IMR-90 (cell line): ENCODE data around the gene IL1RAPL1. TPM values are rescaled to one million over a fixed set of nuclear protein-coding genes. Genes with fewer than 3 reads are reported as not detected.

Experiments used
- ATAC-seq: fragments of 200-7000 bp; cut with Tn5 transposase; 2 replicates; pipeline ENCODE4 v1.9.1; 2020; ENCODE audit warnings: low read depth, mild to moderate bottlenecking, moderate library complexity
- BruUV-seq: library from RNA; stranded (reverse); fragments of 400-500 nt; replicated peaks from 2 replicates; lab custom pipeline; 2021; lab: Mats Ljungman, UMichigan
- CTCF ChIA-PET: fragments of 300-600 bp; formaldehyde crosslinking; extraction: SDS; loops from one replicate; lab custom pipeline; 2021; ENCODE audit warnings: antibody characterized with exemption; lab: Yijun Ruan, JAX
- POLR2A ChIA-PET: fragments of 300-600 bp; sonication (Branson Sonifier 250); formaldehyde crosslinking; loops from one replicate; lab custom pipeline; 2022; ENCODE audit warnings: antibody characterized with exemption; ENCODE audit not compliant: unreplicated experiment; lab: Charles Lee
- DNase-seq: peaks from one replicate; pipeline ENCODE4 v3.0.0; 2013
- H2AFZ ChIP-seq: replicated peaks from 2 replicates; pipeline ENCODE3; 2013; ENCODE audit warnings: low read length, mild to moderate bottlenecking; ENCODE audit not compliant: poor library complexity
- H2AK5ac ChIP-seq: 2 replicates; pipeline ENCODE4 v1.6.1; 2013; ENCODE audit warnings: low read depth, low read length, inconsistent platforms
- H2AK9ac ChIP-seq: replicated peaks from 2 replicates; pipeline ENCODE3; 2013; ENCODE audit warnings: mild to moderate bottlenecking, low read depth, low read length, moderate library complexity; ENCODE audit not compliant: poor library complexity
- H2BK120ac ChIP-seq: 2 replicates; pipeline ENCODE4 v1.6.1; 2013; ENCODE audit warnings: low read depth, low read length, inconsistent platforms
- H2BK15ac ChIP-seq: 3 replicates; pipeline ENCODE4 v1.6.1; 2013; ENCODE audit warnings: low read depth, low read length, inconsistent platforms
- H2BK20ac ChIP-seq: 2 replicates; pipeline ENCODE4 v1.6.1; 2013; ENCODE audit warnings: low read depth, mild to moderate bottlenecking, inconsistent platforms, low read length, moderate library complexity
- H2BK5ac ChIP-seq: 2 replicates; pipeline ENCODE4 v1.6.1; 2013; ENCODE audit warnings: mild to moderate bottlenecking, low read depth, low read length, inconsistent platforms; ENCODE audit not compliant: poor library complexity, severe bottlenecking
- H3K14ac ChIP-seq: replicated peaks from 2 replicates; pipeline ENCODE4 v1.6.1; 2013; ENCODE audit warnings: low read depth, low read length, inconsistent platforms
- H3K18ac ChIP-seq: 2 replicates; pipeline ENCODE4 v1.6.1; 2013; ENCODE audit warnings: low read depth, low read length, control low read depth
- H3K23ac ChIP-seq: 2 replicates; pipeline ENCODE4 v1.6.1; 2013; ENCODE audit warnings: low read depth, low read length, inconsistent platforms
- H3K27ac ChIP-seq: 2 replicates; pipeline ENCODE4 v1.5.1; 2013; ENCODE audit warnings: mild to moderate bottlenecking, control low read depth, low read length; ENCODE audit not compliant: insufficient read depth
- H3K27me3 ChIP-seq: 2 replicates; pipeline ENCODE4 v1.6.1; 2013; ENCODE audit warnings: low read length; ENCODE audit not compliant: control insufficient read depth, insufficient read depth
- H3K36me3 ChIP-seq: 2 replicates; pipeline ENCODE4 v1.6.1; 2013; ENCODE audit warnings: low read length, mixed read lengths; ENCODE audit not compliant: control insufficient read depth, insufficient read depth
- H3K4ac ChIP-seq: 2 replicates; pipeline ENCODE4 v1.6.1; 2013; ENCODE audit warnings: low read depth, low read length, inconsistent platforms
- H3K4me1 ChIP-seq: 2 replicates; pipeline ENCODE4 v1.6.1; 2013; ENCODE audit warnings: low read length, mixed read lengths; ENCODE audit not compliant: control insufficient read depth, insufficient read depth
- H3K4me2 ChIP-seq: 2 replicates; pipeline ENCODE4 v1.6.1; 2013; ENCODE audit warnings: low read depth, mild to moderate bottlenecking, control low read depth, low read length, moderate library complexity
- H3K4me3 ChIP-seq: 2 replicates; pipeline ENCODE4 v1.5.1; 2013; ENCODE audit warnings: low read depth, mild to moderate bottlenecking, control low read depth, low read length, moderate library complexity; ENCODE audit not compliant: insufficient read depth
- H3K56ac ChIP-seq: 2 replicates; pipeline ENCODE4 v1.6.1; 2013; ENCODE audit warnings: low read length, inconsistent platforms; ENCODE audit not compliant: insufficient read depth; ENCODE audit errors: extremely low read depth
- H3K79me1 ChIP-seq, 2 experiments: 2 replicates each; pipeline ENCODE4 v1.6.1; 2013; ENCODE audit warnings: low read length in 2 of 2, inconsistent platforms in 1 of 2, low read depth in 1 of 2
- H3K9ac ChIP-seq: 2 replicates; pipeline ENCODE4 v1.6.1; 2013; ENCODE audit warnings: low read depth, low read length, control low read depth
- H3K9me1 ChIP-seq: 2 replicates; pipeline ENCODE4 v1.6.1; 2013; ENCODE audit warnings: low read length, inconsistent platforms; ENCODE audit not compliant: insufficient read depth
- H3K9me3 ChIP-seq: 2 replicates; pipeline ENCODE4 v1.6.1; 2013; ENCODE audit warnings: low read length; ENCODE audit not compliant: control insufficient read depth, insufficient read depth
- H4K20me1 ChIP-seq: 2 replicates; pipeline ENCODE4 v1.6.1; 2013; ENCODE audit warnings: low read length, inconsistent platforms; ENCODE audit not compliant: insufficient read depth
- H4K5ac ChIP-seq: 2 replicates; pipeline ENCODE4 v1.6.1; 2013; ENCODE audit warnings: mild to moderate bottlenecking, low read depth, low read length, control low read depth
- H4K8ac ChIP-seq, 2 experiments: 2 replicates each; pipeline ENCODE4 v1.6.1; 2013; ENCODE audit warnings: low read depth in 2 of 2, low read length in 2 of 2, control low read depth in 1 of 2, inconsistent platforms in 1 of 2
- H4K91ac ChIP-seq: 2 replicates; pipeline ENCODE4 v1.6.1; 2013; ENCODE audit warnings: low read depth, low read length, inconsistent platforms; ENCODE audit not compliant: insufficient read depth
- RFX5 ChIP-seq: IDR thresholded peaks from 2 replicates; pipeline ENCODE4 v1.8.0; 2012; ENCODE audit warnings: low read depth, mild to moderate bottlenecking, low read length, moderate library complexity
- WGBS, 2 experiments: methylation state at CpG; one replicate each; pipeline versions ENCODE4 v1.1.5 to v1.1.7; 2013; ENCODE audit warnings: missing lambda C conversion rate in 2 of 2; ENCODE audit not compliant: insufficient read length in 1 of 2; ENCODE audit errors: extremely low coverage in 2 of 2; 5-methylcytosine and 5-hydroxymethylcytosine counted together
- dilution Hi-C: fragments of 300-500 bp; cut with HindIII; formaldehyde crosslinking; loops from one replicate; pipeline ENCODE4 v1.14.3; 2018; ENCODE audit warnings: low sequenced_read_pairs; ENCODE audit not compliant: unreplicated experiment
- in situ Hi-C: fragments of 300-500 bp; cut with MboI; formaldehyde crosslinking; loops from 3 replicates; pipeline ENCODE4 v1.14.3; 2019; ENCODE audit warnings: low sequenced_read_pairs, inconsistent platforms, mixed read lengths
- intact Hi-C: fragments of 100-400 bp; cut with micrococcal nuclease; formaldehyde crosslinking; loops from 2 replicates; pipeline ENCODE4 v1.10.0; 2022
- polyA plus RNA-seq, 3 experiments: library from polyadenylated mRNA; depleted of rRNA; stranded (reverse); fragments of >200 nt; gene quantifications; 2 replicates each; pipeline ENCODE4 v1.2.3, GENCODE V29; 2012; ENCODE audit warnings: low replicate concordance in 1 of 3
- total RNA-seq: library from RNA; depleted of rRNA; stranded (reverse); fragments of >200 nt; gene quantifications from 2 replicates; pipeline ENCODE4 v1.2.3, GENCODE V29; 2012

Gene IL1RAPL1
- total and polyA plus RNA-seq, 2 of the 4 experiments (the other 2 are of a cell fraction), result 1.5 to 9.0 TPM

DNA sequence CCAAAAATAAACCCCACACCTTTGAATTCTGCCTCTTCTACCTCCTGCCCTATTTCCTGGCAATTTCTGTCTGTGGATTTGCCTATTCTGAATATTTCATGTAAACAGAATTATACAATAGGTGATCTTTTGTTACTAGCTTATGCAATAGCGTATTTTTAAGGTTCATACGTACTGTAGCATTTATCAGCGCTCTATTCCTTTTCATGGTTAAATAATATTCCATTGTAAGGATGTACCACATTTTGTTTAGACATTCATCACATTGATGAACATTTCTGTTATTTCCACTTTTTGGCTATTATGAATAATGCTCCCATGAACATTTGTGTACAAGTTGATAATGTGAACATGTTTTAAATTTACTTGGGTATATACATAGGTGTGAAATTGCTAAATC, 847.7 kb downstream of the IL1RAPL1 start:
- H3K27ac ChIP-seq, result no peak overlapping the region
- H3K36me3 ChIP-seq, result no peaks in the 10 kb centered on the region
- no peak overlapping the region for H3K23ac ChIP-seq
- no peak overlapping the region for H3K9ac ChIP-seq
- H2BK120ac ChIP-seq, result no peak overlapping the region
- H2AK9ac ChIP-seq, result no peak overlapping the region
- H3K14ac ChIP-seq, result no peak overlapping the region
- no peak overlapping the region for H2BK5ac ChIP-seq
- no TSS peak for BruUV-seq
- H2BK20ac ChIP-seq, result no peak overlapping the region
- H3K56ac ChIP-seq, result no peak overlapping the region
- H3K4ac ChIP-seq, result no peak overlapping the region
- H3K18ac ChIP-seq, result no peak overlapping the region
- H2BK15ac ChIP-seq, result no peak overlapping the region
- ATAC-seq (no peak), DNase-seq (no peak)
- in situ Hi-C loops, result no loop called here
- H3K79me1 ChIP-seq, result no peaks in the 10 kb centered on the region
- POLR2A ChIA-PET, result no interaction called here
- intact Hi-C loops, result loop anchor here (10.0 kb wide), 1 partner anchor 1930 kb away; no protein-coding TSS in a partner anchor
- whole genome bisulfite sequencing, 2 experiments, result no CpG with 5 or more reads among the region's 3 CpGs
- H4K20me1 ChIP-seq, result no peaks in the 10 kb centered on the region
- no peak overlapping the region for H4K91ac ChIP-seq
- H2AK5ac ChIP-seq, result no peak overlapping the region
- no peak for TF ChIP-seq RFX5
- no peaks in the 10 kb centered on the region for H3K9me1 ChIP-seq
- no peak overlapping the region for H3K4me3 ChIP-seq
- no peaks in the 10 kb centered on the region for H3K4me1 ChIP-seq
- CTCF ChIA-PET, result no interaction called here
- no peaks in the 10 kb centered on the region for H3K9me3 ChIP-seq
- H2AFZ ChIP-seq, result no peak overlapping the region
- dilution Hi-C loops, result no loop called here
- no peak overlapping the region for H4K8ac ChIP-seq
- H4K5ac ChIP-seq, result no peak overlapping the region
- H3K27me3 ChIP-seq, result no peaks in the 10 kb centered on the region
- no peak overlapping the region for H3K4me2 ChIP-seq
